ENCODE measurements around the gene GRB10.

DNA sequence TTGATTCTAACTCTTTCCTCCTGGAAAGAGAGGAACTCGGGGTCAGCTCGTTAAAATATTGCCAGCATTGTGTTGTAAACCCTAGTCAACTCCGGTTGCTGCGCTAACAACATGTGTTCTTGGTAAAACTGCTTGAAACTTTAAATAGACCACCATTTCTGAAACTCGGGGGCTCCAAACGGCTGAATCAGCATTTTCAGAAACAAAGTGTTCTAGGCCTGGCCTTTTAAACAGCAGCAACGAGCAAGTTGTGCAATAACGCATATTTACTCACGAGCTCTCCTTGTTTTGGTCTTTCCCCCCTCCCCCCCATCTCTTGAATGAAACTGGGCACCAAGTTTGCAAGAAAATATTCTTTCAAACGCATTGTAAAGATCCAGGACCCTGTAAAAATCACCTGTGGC is 9.2 kb upstream of the GRB10 start:
- no peak for TF ChIP-seq EZH2 (IDR thresholded peaks at IDR 0.05; ENCODE audit: borderline replicate concordance, insufficient read depth, low read length, poor library complexity, severe bottlenecking)
- TF ChIP-seq EP300 (conservative IDR thresholded peaks at IDR 0.05; ENCODE audit: poor library complexity, severe bottlenecking), result no peak
- TF ChIP-seq, protein P1, sequence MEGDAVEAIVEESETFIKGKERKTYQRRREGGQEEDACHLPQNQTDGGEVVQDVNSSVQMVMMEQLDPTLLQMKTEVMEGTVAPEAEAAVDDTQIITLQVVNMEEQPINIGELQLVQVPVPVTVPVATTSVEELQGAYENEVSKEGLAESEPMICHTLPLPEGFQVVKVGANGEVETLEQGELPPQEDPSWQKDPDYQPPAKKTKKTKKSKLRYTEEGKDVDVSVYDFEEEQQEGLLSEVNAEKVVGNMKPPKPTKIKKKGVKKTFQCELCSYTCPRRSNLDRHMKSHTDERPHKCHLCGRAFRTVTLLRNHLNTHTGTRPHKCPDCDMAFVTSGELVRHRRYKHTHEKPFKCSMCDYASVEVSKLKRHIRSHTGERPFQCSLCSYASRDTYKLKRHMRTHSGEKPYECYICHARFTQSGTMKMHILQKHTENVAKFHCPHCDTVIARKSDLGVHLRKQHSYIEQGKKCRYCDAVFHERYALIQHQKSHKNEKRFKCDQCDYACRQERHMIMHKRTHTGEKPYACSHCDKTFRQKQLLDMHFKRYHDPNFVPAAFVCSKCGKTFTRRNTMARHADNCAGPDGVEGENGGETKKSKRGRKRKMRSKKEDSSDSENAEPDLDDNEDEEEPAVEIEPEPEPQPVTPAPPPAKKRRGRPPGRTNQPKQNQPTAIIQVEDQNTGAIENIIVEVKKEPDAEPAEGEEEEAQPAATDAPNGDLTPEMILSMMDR (IDR thresholded peaks at IDR 0.05; ENCODE audit: poor library complexity, severe bottlenecking), result no peak
- no peak for TF ChIP-seq RAD21 (conservative IDR thresholded peaks at IDR 0.05)
